ENCODE results near the gene FBN2.

GRCh38 chr5:128315671-128316070 is 222.4 kb downstream of the FBN2 start:
- no peak for TF ChIP-seq EZH2 (IDR thresholded peaks at IDR 0.05; ENCODE audit: borderline replicate concordance, low read depth, low read length, poor library complexity, severe bottlenecking)
- no peak for TF ChIP-seq CTCF (conservative IDR thresholded peaks at IDR 0.05; ENCODE audit: low read depth, low read length)

Measured in A673 (cell line).